Lower lobe of right lung (tissue), 2 donors: ENCODE results near the gene NCR3LG1. TPM values are rescaled to one million over a fixed set of nuclear protein-coding genes. Genes with fewer than 3 reads are reported as not detected.

Source experiments
- ATAC-seq, 2 donors: fragments of 200-7000 bp; cut with Tn5 transposase; one replicate each; pipeline ENCODE4 v1.9.1; 2020 to 2022; ENCODE audit warnings: mild to moderate bottlenecking in 2 of 2, moderate library complexity in 2 of 2
- DNase-seq: peaks from one replicate; pipeline ENCODE4 v3.0.0-alpha.2; 2020
- H3K27ac ChIP-seq: fragments of 200-600 bp; one replicate; pipeline ENCODE4 v1.8.0; 2022
- H3K27me3 ChIP-seq: fragments of 200-600 bp; one replicate; pipeline ENCODE4 v1.8.0; 2022; ENCODE audit warnings: low read depth
- H3K36me3 ChIP-seq: fragments of 200-600 bp; one replicate; pipeline ENCODE4 v1.8.0; 2022; ENCODE audit warnings: mild to moderate bottlenecking
- H3K4me1 ChIP-seq: fragments of 200-600 bp; one replicate; pipeline ENCODE4 v1.8.0; 2022
- H3K4me3 ChIP-seq: fragments of 200-600 bp; one replicate; pipeline ENCODE4 v1.8.0; 2022; ENCODE audit warnings: mild to moderate bottlenecking
- H3K9me3 ChIP-seq: fragments of 200-600 bp; one replicate; pipeline ENCODE4 v1.8.0; 2022
- CTCF ChIP-seq: fragments of 200-600 bp; IDR thresholded peaks from one replicate; pipeline ENCODE4 v1.8.0; 2022; ENCODE audit warnings: antibody characterized with exemption, mild to moderate bottlenecking
- intact Hi-C: fragments of 100-400 bp; cut with DNase I; formaldehyde crosslinking; loops from one replicate; pipeline ENCODE4 v1.11.0; 2022
- total RNA-seq: library from RNA; stranded (reverse); fragmentation: NEBNext Ultra II Directional; extraction: Animal tissue kit (Norgen Biotek cat#: 25700); gene quantifications from one replicate; pipeline ENCODE4 v1.2.1, GENCODE V29; 2021
- donor health status: DM: no; HTN: yes; CAD: no; lungs with severe emphysema.

The NCR3LG1 gene
- total RNA-seq, 1 donor from 2014 or later: 3.2 TPM

- TF ChIP-seq CTCF: no peak
- H3K36me3 ChIP-seq: no peaks in the 10 kb centered on the region
- ATAC-seq (peak in 1 of 2 donors; percentile 21), DNase-seq (peak; percentile 25)
- intact Hi-C loops: no loop called here
- no peaks in the 10 kb centered on the region for H3K4me1 ChIP-seq
- H3K9me3 ChIP-seq: no peaks in the 10 kb centered on the region
- no peak overlapping the region for H3K27ac ChIP-seq
- no peak overlapping the region for H3K4me3 ChIP-seq
- peaks cover 5% of the 10 kb centered on the region for H3K27me3 ChIP-seq
These were observed 62.7 kb downstream of the NCR3LG1 start for GRCh38 chr11:17414317-17414737.

- Histone ChIP-seq H3K4me3 (no peak overlapping the region), H3K9me3 (no peaks in the 10 kb centered on the region), H3K27ac (no peak overlapping the region), H3K27me3 (peaks cover 5% of the 10 kb centered on the region), H3K36me3 (no peaks in the 10 kb centered on the region), H3K4me1 (no peaks in the 10 kb centered on the region)
- intact Hi-C loops: no loop called here
- ATAC-seq: no peak
- no peak for TF ChIP-seq CTCF
- peak; percentile 19 for DNase-seq
These were observed 63.4 kb downstream of the NCR3LG1 start for GRCh38 chr11:17414992-17415391.

GRCh38 chr11:17415523-17416104, 64.0 kb downstream of the NCR3LG1 start:
- Histone ChIP-seq H3K27ac (no peak overlapping the region), H3K36me3 (no peaks in the 10 kb centered on the region), H3K4me1 (no peaks in the 10 kb centered on the region), H3K9me3 (no peaks in the 10 kb centered on the region), H3K4me3 (no peak overlapping the region), H3K27me3 (peaks cover 5% of the 10 kb centered on the region)
- TF ChIP-seq CTCF: no peak
- ATAC-seq (no peak), DNase-seq (peak; percentile 30)
- intact Hi-C loops: no loop called here

- peaks cover 5% of the 10 kb centered on the region for H3K27me3 ChIP-seq
- intact Hi-C loops: no loop called here
- H3K9me3 ChIP-seq: no peaks in the 10 kb centered on the region
- no peaks in the 10 kb centered on the region for H3K4me1 ChIP-seq
- no peak overlapping the region for H3K4me3 ChIP-seq
- ATAC-seq (no peak), DNase-seq (no peak)
- H3K36me3 ChIP-seq: no peaks in the 10 kb centered on the region
- TF ChIP-seq CTCF: no peak
- no peak overlapping the region for H3K27ac ChIP-seq
These were observed 64.9 kb downstream of the NCR3LG1 start for GRCh38 chr11:17416492-17416891.

GRCh38 chr11:17418444-17419081, 67.0 kb downstream of the NCR3LG1 start:
- no peak for TF ChIP-seq CTCF
- no peaks in the 10 kb centered on the region for H3K36me3 ChIP-seq
- ATAC-seq (no peak), DNase-seq (peak; percentile 3)
- no peaks in the 10 kb centered on the region for H3K4me1 ChIP-seq
- H3K9me3 ChIP-seq: no peaks in the 10 kb centered on the region
- no peak overlapping the region for H3K27ac ChIP-seq
- H3K27me3 ChIP-seq: peaks cover 8% of the 10 kb centered on the region
- H3K4me3 ChIP-seq: no peak overlapping the region
- intact Hi-C loops: no loop called here
